ENCODE data around the gene LRMDA.

Gene LRMDA

DNA sequence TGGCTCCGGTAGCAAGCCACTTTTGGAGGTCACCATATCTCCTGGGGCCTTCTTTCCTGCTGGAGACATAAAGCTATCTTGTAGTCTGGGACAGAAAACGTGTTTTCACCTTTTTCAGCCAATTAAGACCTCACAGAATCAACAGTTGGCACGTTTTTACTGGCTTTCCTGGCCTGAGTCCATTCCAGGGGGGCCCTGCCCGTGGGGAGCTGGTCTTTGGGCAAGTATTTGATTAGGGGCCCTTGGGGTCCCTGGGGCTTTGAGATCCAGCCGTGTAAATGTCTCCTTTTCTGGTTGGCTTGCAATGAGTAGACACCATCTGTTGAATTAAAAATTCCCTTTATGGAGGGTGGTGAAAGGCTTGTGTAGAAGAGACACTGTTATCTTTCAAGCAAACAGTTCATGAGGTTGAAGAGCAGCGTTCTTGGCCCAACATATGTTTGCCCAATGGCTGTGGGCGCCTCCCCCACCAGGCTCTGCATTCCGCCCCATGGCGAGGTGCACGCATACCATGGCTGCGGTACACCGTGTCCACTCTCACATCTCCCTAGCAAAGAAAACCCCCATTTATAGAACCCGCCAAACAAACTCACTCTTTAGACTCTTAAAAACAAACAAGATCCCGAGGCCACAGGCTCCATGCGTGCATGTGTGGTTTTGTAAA, 593.2 kb downstream of the LRMDA start:
- no peak for DNase-seq (ENCODE audit: low read depth, low spot score)

GRCh38 chr10:76025124-76025477, 593.7 kb downstream of the LRMDA start:
- no peak for DNase-seq (ENCODE audit: low read depth, low spot score)

- no peak for DNase-seq (ENCODE audit: low read depth, low spot score)
Observed at GRCh38 chr10:76026176-76026771, 594.9 kb downstream of the LRMDA start.

DNA sequence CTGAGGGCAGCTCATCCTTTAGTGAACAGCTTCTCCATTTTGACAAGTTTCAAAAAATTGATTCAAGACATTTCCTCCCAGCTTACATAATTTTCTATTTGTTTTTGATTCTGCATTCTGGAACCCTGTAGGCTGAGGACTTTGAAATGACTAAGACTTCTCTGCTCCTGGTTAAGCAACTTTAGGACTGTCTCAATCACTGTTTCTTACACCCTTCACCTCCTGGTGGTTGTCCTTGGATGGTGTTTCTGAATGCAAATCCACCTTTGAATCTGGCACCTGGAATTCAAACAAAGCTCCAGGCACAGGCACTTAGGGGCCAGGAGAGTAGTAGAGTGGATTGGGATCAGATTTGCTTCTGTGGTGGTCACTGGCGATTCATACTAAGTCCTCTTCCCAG, 595.5 kb downstream of the LRMDA start:
- no peak for DNase-seq (ENCODE audit: low read depth, low spot score)

GRCh38 chr10:76029782-76030181, 598.4 kb downstream of the LRMDA start:
- DNase-seq (ENCODE audit: low read depth, low spot score) = no peak

DNA sequence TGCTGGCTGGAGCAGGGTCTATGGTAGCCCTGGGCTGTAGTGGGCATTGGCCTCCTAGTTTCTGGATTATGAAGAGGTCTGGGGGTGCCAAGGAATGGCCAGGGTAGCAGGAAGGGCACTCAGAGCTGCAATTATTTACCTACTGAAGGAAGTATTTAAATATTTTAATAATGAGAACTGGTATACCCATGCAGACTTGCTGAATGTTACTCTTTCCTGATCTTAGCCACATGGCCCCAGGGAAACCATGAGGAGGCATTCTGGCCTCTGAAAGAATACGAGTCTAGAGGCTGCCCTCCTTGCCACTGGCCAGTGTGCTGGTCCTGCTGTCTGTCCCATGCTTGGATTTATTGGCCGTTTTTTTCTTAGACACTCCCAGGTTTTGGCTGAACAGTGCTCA, 599.7 kb downstream of the LRMDA start:
- no peak for DNase-seq (ENCODE audit: low read depth, low spot score)

GRCh38 chr10:76031769-76032699, 600.6 kb downstream of the LRMDA start:
- DNase-seq (ENCODE audit: low read depth, low spot score) = no peak

DNA sequence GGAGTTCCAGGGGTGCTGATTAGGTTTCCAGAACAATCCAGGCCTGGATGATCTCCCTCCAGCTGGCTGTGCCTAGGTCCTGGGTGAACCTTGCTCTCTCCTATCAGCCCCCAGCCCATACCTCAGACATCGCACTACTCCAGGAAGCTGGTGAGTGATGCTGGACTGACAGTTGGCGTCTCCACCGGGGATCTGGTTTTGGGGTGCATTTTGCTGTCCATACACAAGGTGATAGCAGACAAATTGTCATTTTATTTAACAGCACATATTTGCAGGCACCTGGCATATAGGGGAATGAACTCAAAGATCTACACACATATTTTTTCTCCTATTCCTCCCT, 601.2 kb downstream of the LRMDA start:
- no peak for DNase-seq (ENCODE audit: low read depth, low spot score)

GRCh38 chr10:76033457-76034196, 602.2 kb downstream of the LRMDA start:
- DNase-seq (ENCODE audit: low read depth, low spot score) = no peak

- DNase-seq (ENCODE audit: low read depth, low spot score) = no peak
Observed at GRCh38 chr10:76034353-76035205, 603.2 kb downstream of the LRMDA start.

DNA sequence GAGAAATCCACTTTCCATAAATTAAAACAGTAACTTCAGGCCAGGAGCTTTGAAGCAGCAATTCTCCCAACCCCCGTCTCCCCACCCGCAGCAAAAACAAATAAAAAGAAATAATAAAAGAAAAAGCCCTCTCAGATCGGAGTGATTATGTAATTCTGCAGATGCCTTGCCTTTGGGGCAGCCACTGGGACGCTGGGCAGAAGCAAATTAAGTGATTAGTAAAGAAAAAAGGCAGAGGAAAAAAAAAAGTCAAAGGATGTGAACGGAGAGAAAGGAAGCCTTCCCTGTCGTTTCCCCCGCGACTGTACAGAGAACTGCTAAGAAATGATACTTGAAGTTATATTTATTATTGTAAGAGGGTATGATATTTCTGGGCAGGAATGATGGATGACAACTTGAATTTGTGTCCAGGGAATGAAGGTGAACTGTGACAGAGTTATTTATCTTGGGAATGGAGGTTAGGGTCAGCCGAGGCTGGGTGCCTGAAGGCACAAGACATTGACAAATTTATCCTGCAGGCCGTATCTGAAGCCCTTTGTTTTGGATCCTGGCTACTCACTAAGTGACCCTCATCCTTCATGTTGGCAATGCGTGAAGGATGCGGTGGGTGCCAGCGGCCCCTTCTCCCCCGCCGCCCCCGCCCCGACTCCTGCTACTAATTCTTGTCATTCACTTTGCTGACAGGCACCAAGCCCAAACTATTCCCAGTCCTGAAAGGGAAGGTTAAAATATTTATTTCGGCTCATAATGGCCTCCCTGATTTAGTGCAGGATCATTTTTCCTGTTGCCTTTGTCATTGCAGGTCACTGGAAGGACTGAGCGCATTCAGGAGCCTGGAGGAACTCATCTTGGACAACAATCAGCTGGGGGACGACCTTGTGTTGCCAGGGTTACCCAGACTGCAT, 604.0 kb downstream of the LRMDA start:
- DNase-seq (ENCODE audit: low read depth, low spot score) = no peak

- no peak for DNase-seq (ENCODE audit: low read depth, low spot score)
Observed at GRCh38 chr10:76036111-76036940, 604.9 kb downstream of the LRMDA start.

GRCh38 chr10:76036962-76037361, 605.5 kb downstream of the LRMDA start:
- DNase-seq (ENCODE audit: low read depth, low spot score) = no peak

- DNase-seq (ENCODE audit: low read depth, low spot score) = no peak
Observed at GRCh38 chr10:76037531-76038155, 606.2 kb downstream of the LRMDA start.

DNA sequence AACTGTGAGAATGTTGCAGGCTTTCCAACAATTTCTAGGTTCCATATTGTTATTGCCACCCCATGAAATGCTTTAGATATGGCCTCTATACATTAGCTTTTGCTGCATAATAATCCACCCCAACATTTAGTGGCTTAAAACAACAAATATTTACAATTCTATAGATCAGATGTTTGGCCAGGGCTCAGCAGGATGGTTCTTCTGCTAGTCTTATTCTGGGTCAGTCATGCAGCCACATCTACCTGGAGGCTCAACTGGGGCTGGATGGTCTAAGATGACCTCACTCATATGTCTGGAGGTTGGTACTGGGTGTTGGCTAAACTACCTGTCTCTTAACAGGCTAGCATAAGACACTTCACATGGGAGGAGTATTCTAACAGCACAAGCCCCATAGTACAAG, 607.3 kb downstream of the LRMDA start:
- DNase-seq (ENCODE audit: low read depth, low spot score) = no peak

GRCh38 chr10:76040107-76040829, 608.8 kb downstream of the LRMDA start:
- no peak for DNase-seq (ENCODE audit: low read depth, low spot score)

GRCh38 chr10:76040830-76041220, 609.4 kb downstream of the LRMDA start:
- no peak for DNase-seq (ENCODE audit: low read depth, low spot score)

- no peak for DNase-seq (ENCODE audit: low read depth, low spot score)
Observed at GRCh38 chr10:76041551-76041950, 610.1 kb downstream of the LRMDA start.

Data from activated naive CD8-positive, alpha-beta T cell treated with anti-CD3 and anti-CD28 coated beads, Interleukin-2, amount 50 U/mL, for 16 hours (primary cell).